Endothelial cell (in vitro differentiated cells): Measurements from ENCODE around the gene NCOA1. TPM values are rescaled to one million over a fixed set of nuclear protein-coding genes. Genes with fewer than 3 reads are reported as not detected.

Experiments
- DNase-seq: peaks from one replicate; pipeline ENCODE4 v3.0.0; 2021; ENCODE audit warnings: low spot score
- H3K27ac Mint-ChIP-seq: one replicate; pipeline ENCODE4 v1.8.0; 2021; ENCODE audit warnings: mixed read lengths, inconsistent platforms; ENCODE audit not compliant: unreplicated experiment
- H3K27me3 Mint-ChIP-seq: one replicate; pipeline ENCODE4 v1.8.0; 2021; ENCODE audit warnings: mild to moderate bottlenecking, moderate library complexity, mixed read lengths, inconsistent platforms; ENCODE audit not compliant: unreplicated experiment
- H3K36me3 Mint-ChIP-seq: one replicate; pipeline ENCODE4 v1.8.0; 2021; ENCODE audit warnings: mild to moderate bottlenecking, low read depth, mixed read lengths, inconsistent platforms; ENCODE audit not compliant: unreplicated experiment
- H3K4me1 Mint-ChIP-seq: one replicate; pipeline ENCODE4 v1.8.0; 2021; ENCODE audit warnings: mild to moderate bottlenecking, mixed read lengths, inconsistent platforms; ENCODE audit not compliant: unreplicated experiment
- H3K4me3 Mint-ChIP-seq: one replicate; pipeline ENCODE4 v1.8.0; 2021; ENCODE audit warnings: mild to moderate bottlenecking, mixed read lengths, inconsistent platforms; ENCODE audit not compliant: unreplicated experiment
- H3K9me3 Mint-ChIP-seq: one replicate; pipeline ENCODE4 v1.8.0; 2021; ENCODE audit warnings: mixed read lengths, inconsistent platforms; ENCODE audit not compliant: unreplicated experiment
- total RNA-seq: library from RNA; stranded (reverse); fragmentation: NEBNext Ultra II Directional; extraction: Animal tissue kit (Norgen Biotek cat#: 25700); gene quantifications from one replicate; pipeline ENCODE4 v1.2.1, GENCODE V29; 2021; ENCODE audit not compliant: unreplicated experiment
- TF ChIP-seq, protein P1 (sequence below): fragments of 200-600 bp; sonication (generic); IDR thresholded peaks from one replicate; pipeline ENCODE4 v1.5.0; 2021; ENCODE audit warnings: antibody characterized with exemption; ENCODE audit not compliant: unreplicated experiment

Gene NCOA1
- total RNA-seq, 1 donor from 2014 or later: 47.4 TPM

- TF ChIP-seq, protein P1, sequence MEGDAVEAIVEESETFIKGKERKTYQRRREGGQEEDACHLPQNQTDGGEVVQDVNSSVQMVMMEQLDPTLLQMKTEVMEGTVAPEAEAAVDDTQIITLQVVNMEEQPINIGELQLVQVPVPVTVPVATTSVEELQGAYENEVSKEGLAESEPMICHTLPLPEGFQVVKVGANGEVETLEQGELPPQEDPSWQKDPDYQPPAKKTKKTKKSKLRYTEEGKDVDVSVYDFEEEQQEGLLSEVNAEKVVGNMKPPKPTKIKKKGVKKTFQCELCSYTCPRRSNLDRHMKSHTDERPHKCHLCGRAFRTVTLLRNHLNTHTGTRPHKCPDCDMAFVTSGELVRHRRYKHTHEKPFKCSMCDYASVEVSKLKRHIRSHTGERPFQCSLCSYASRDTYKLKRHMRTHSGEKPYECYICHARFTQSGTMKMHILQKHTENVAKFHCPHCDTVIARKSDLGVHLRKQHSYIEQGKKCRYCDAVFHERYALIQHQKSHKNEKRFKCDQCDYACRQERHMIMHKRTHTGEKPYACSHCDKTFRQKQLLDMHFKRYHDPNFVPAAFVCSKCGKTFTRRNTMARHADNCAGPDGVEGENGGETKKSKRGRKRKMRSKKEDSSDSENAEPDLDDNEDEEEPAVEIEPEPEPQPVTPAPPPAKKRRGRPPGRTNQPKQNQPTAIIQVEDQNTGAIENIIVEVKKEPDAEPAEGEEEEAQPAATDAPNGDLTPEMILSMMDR: no peak
- Mint-ChIP-seq H3K27ac (no peak overlapping the region), H3K36me3 (peaks cover 8% of the 10 kb centered on the region), H3K9me3 (no peaks in the 10 kb centered on the region), H3K4me3 (no peak overlapping the region), H3K27me3 (no peaks in the 10 kb centered on the region), H3K4me1 (no peaks in the 10 kb centered on the region)
- no peak for DNase-seq
Observed at GRCh38 chr2:24717263-24717951, 226.4 kb downstream of the NCOA1 start.

GRCh38 chr2:24720310-24720709, 229.3 kb downstream of the NCOA1 start:
- H3K4me3 Mint-ChIP-seq: no peak overlapping the region
- H3K27me3 Mint-ChIP-seq: no peaks in the 10 kb centered on the region
- DNase-seq: no peak
- no peaks in the 10 kb centered on the region for H3K9me3 Mint-ChIP-seq
- peaks cover 8% of the 10 kb centered on the region for H3K36me3 Mint-ChIP-seq
- H3K27ac Mint-ChIP-seq: no peak overlapping the region
- TF ChIP-seq, protein P1: no peak
- H3K4me1 Mint-ChIP-seq: no peaks in the 10 kb centered on the region

GRCh38 chr2:24721470-24721869, 230.4 kb downstream of the NCOA1 start:
- H3K4me3 Mint-ChIP-seq: no peak overlapping the region
- H3K27me3 Mint-ChIP-seq: no peaks in the 10 kb centered on the region
- DNase-seq: no peak
- TF ChIP-seq, protein P1: no peak
- no peaks in the 10 kb centered on the region for H3K4me1 Mint-ChIP-seq
- peaks cover 5% of the 10 kb centered on the region for H3K36me3 Mint-ChIP-seq
- no peaks in the 10 kb centered on the region for H3K9me3 Mint-ChIP-seq
- H3K27ac Mint-ChIP-seq: no peak overlapping the region

DNA sequence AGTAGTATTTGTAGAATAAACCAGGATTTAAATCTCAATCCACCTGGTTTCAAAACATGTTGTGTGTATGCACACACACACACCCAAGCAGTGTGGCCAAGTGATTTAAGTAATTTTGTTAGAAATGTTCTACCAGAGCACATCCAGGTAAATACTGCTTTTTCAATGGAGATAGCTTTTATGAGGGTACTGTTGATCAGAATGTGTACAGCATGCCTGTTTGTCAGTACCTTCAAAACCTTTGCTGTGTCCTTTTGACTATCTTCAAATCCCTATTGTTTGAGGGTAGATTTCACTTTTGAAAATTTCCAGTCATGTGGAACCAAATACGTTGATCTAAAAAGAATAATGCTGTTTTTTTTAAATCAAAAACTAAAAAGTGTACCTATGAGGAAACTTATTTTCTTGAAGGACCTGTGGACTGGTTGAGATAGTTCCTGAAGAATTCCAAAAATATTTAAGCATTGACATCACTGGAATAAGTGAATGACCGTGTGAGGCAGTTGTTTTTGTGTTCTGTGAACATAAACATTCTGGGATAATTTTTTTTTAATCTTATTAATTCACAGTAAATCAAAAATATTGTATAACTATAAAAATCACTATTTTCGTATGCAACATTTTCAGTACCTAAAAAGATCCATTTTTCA, 231.2 kb downstream of the NCOA1 start:
- Mint-ChIP-seq H3K27me3 (no peaks in the 10 kb centered on the region), H3K4me1 (no peaks in the 10 kb centered on the region), H3K36me3 (no peaks in the 10 kb centered on the region), H3K4me3 (no peak overlapping the region), H3K27ac (no peak overlapping the region), H3K9me3 (no peaks in the 10 kb centered on the region)
- no peak for DNase-seq
- TF ChIP-seq, protein P1: no peak

DNA sequence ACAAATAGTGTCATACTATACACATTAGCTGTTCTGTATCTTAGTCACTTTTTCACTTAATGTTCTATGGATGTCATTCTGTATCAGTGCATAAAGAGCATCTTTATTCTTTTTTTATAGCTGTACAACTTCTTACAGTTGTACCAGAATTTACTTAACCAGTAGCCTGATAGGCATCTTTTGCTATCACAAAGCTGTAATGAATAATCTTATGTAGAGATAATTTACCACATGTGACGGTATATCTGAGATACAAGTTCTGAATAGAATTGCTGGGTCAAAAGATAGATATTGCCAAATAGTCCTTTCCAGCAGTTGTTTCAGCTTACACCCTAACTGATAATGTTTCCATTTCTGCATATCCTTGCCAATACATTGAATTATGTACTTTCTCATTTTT, 232.1 kb downstream of the NCOA1 start:
- Mint-ChIP-seq H3K9me3 (no peaks in the 10 kb centered on the region), H3K27ac (no peak overlapping the region), H3K4me3 (no peak overlapping the region), H3K36me3 (no peaks in the 10 kb centered on the region), H3K27me3 (no peaks in the 10 kb centered on the region), H3K4me1 (no peaks in the 10 kb centered on the region)
- DNase-seq: no peak
- TF ChIP-seq, protein P1: no peak
